ENCODE measurements around the gene FPR2. TPM values are rescaled to one million over a fixed set of nuclear protein-coding genes. Genes with fewer than 3 reads are reported as not detected.

The FPR2 gene, protein sequence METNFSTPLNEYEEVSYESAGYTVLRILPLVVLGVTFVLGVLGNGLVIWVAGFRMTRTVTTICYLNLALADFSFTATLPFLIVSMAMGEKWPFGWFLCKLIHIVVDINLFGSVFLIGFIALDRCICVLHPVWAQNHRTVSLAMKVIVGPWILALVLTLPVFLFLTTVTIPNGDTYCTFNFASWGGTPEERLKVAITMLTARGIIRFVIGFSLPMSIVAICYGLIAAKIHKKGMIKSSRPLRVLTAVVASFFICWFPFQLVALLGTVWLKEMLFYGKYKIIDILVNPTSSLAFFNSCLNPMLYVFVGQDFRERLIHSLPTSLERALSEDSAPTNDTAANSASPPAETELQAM
- total RNA-seq, result not detected in 2 replicates

GRCh38 chr19:51760697-51761356 lies at the start of gene FPR2:
FPR2 (plus strand) TSS chr19:51761180; CDS start chr19:51768659, 7,479 bp downstream.

DNA sequence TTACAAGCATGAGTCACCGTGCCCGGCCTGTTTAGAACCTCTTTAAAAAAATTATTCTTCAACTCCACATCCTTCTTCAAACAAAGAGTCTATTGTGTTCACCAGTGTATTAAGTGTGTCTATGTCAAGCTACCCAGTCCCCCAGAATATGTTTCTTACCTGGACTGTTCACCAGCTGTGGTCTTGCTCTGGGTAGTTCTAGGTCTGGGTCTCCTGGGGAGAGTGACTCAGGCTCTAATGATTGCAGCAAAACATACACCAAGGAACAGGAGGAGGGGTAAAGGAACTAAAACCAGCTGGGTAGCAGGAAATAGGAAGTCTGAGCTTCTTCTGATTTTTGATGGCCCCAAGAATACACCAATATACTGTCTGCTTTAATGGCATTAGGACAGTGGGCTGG lies 9.3 kb upstream of the FPR2 start, which contains the start of gene FPR1:
Gene FPR1, minus strand, starts transcription at position 224 of the 400 bp plus-strand sequence. CDS start 4,884 bp downstream, outside the sequence.

GRCh38 chr19:51794885-51795490 lies 34.0 kb downstream of the FPR2 start, which contains the start of gene FPR3:
FPR3 (plus strand) TSS chr19:51795157; CDS start chr19:51823749, 28,592 bp downstream.

Other genes with a start within 250 kb of the FPR2 start
- gene SIGLEC6, start 229.5 kb upstream of the FPR2 start, total RNA-seq, result not detected in 2 replicates
- 1.6 and 2.4 TPM in 2 replicates for gene ZNF175, start 189.9 kb upstream of the FPR2 start, total RNA-seq
- gene SIGLEC5, start 130.8 kb upstream of the FPR2 start, total RNA-seq, result not detected in 2 replicates
- gene SIGLEC14, start 114.4 kb upstream of the FPR2 start, total RNA-seq, result not detected in 2 replicates
- gene SPACA6, start 67.8 kb upstream of the FPR2 start, total RNA-seq, result 8.1 and 13.1 TPM in 2 replicates
- gene HAS1, start 37.2 kb upstream of the FPR2 start, total RNA-seq, result 0.33 TPM in 1 of 2 replicates, not detected in the other
- 0.81 TPM in 1 of 2 replicates, not detected in the other for gene FPR1, start 9.3 kb upstream of the FPR2 start, total RNA-seq
- gene FPR3, start 34.0 kb downstream of the FPR2 start, total RNA-seq, result not detected in 2 replicates
- gene ZNF577, start 126.8 kb downstream of the FPR2 start, total RNA-seq, result 2.5 and 4.4 TPM in 2 replicates
- 4.7 and 4.9 TPM in 2 replicates for gene ZNF649, start 143.8 kb downstream of the FPR2 start, total RNA-seq
- 1.6 and 2.9 TPM in 2 replicates for gene ZNF613, start 166.3 kb downstream of the FPR2 start, total RNA-seq
- gene ZNF350, start 225.7 kb downstream of the FPR2 start, total RNA-seq, result 2.0 and 2.7 TPM in 2 replicates
- 2.9 and 3.2 TPM in 2 replicates for gene ZNF615, start 247.0 kb downstream of the FPR2 start, total RNA-seq

All from mesangial cell (primary cell).